NCI-H748 (cell line): Measurements from ENCODE around the gene TBC1D22B.
"Not testable (repeated sequence)": the region's sequence is repeated elsewhere in the genome, so short reads cannot be mapped to it uniquely, and the experiment has no call there.

Experiments used
- DNase-seq: peaks from one replicate; lab custom pipeline; 2025; ENCODE audit not compliant: unreplicated experiment; lab: John Stamatoyannopoulos, UW

TBC1D22B gene

GRCh38 chr6:37299990-37300389 is 42.4 kb downstream of the TBC1D22B start:
- DNase-seq, result no peak

DNA sequence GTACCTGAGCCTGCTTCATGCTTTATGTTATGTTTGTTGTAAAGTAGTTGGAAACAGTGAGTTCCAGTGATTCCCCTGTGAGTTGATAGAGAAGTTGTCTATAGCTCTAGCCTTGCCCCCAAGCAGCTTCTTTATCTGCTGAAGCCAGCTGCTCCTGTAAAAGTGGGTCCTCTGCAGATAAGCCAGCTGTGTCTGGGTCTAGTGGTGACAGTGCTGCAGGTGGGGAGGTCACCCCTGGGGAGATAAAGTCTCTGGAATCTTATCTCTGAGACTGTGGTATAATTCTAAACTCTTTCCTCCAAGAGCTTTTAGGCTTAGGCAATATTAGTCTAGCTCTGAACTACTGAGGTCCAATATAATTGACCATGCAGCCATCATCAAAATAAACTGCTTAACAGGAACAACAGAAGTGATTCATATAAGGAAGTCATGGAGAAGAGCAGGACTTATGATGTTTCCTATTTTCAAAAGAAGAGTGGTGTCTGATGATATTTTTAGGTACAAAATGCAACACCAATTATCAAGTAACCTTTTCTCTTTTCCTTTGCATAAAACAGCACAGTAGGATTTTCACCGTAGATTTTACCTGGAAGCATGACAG is 44.6 kb downstream of the TBC1D22B start:
- DNase-seq, result no peak

DNA sequence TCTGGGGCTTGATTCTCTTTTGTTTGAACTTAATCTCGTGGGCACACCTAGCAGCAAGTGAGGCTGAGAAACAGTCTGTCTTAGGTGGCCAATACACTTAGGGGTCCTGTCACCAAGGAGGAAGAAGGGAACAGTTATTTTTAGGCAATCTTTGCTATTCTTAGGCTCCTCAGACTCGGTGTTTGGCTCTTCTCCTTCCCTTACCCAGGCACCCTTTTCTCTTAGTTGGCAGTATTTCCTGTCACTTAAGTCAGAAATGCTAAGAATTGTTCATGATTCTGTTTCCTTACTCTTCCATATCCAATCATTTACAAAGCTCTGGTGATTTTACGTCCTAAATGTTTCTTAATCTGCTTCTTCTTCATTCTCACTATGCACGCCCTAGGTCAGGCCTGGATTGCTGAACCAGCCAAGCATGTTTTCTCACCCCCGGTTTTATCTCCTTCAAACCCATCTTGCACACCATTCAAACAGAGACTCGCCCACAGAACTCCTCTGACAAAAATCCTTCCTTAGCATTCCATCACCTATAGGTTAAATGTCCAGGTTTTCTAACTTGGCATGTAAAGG is 45.6 kb downstream of the TBC1D22B start:
- DNase-seq, result no peak

DNA sequence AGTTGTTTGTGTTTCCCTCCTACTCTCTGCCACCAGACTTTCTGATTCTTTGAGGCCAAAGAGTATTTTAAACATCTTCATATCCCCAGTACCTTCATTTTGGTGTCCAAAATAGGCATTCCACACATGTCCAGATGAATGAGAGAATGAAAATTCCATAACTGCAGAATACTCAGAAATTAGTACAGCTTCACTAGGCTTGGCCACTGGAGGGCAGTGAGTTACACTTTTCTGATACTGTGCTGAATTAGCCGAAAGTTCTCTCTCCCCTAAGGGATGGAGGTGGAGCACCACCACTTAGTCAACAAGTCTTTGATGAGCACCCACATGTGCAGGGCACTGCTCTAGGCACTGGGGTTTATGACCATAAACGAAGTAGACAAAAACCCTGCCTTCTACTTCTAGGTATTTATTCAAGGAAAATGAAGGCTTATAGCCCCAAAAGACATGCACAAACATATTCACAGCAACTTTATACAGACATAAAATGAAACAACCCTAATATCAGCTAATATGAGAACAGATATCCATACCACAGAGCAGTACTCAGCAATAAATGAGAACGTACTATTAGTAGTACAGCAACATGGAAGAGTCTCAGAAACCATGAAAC is 46.4 kb downstream of the TBC1D22B start:
- peak; percentile 26 for DNase-seq

DNA sequence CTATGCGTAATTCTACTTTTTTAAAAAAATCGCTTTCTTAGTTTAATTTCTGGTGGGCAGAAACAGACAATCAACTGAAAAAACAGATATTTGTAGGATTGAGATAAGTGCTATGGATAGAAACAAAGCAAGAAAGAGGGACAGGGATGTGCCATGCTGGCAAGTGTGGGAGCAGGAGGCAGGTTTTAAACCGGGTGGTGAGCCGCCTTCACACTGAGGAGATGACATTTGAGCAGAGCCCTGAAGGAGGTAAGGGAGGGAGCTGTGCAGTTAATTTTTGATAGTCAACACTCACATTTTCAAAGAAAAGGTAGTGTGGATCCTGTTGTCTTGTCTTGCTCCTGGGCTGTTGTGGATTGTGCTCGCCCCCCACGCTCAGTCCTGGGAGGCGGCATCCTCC is 47.2 kb downstream of the TBC1D22B start:
- no peak for DNase-seq

DNA sequence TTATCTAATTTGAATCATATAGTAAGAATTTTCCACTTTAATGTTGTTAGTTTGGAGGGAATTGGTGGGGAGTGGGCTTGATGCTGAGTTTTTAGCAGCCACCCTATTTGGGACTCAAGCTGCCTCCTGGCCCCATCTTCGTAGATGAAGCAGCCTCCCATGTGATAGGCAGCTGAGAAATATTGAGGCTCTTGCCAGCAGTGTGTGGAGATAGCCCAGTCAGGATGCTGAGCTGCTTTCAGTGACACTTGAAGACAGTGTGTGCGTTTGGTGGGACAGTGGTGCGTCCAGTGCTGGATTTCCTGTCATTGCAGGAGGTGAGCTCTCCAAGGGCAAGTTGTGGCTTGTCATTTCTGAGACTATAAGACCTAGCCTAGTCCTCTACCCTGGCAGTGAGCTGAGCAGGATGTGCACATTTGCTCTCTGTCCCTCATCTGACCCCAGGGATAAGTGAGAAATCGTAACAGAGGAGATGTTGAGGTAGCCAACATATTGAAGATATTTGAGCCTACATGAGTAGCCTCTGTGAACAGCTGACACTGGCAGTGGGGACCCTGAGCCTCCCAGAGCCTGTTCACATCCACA is 48.4 kb downstream of the TBC1D22B start:
- DNase-seq, result no peak

DNA sequence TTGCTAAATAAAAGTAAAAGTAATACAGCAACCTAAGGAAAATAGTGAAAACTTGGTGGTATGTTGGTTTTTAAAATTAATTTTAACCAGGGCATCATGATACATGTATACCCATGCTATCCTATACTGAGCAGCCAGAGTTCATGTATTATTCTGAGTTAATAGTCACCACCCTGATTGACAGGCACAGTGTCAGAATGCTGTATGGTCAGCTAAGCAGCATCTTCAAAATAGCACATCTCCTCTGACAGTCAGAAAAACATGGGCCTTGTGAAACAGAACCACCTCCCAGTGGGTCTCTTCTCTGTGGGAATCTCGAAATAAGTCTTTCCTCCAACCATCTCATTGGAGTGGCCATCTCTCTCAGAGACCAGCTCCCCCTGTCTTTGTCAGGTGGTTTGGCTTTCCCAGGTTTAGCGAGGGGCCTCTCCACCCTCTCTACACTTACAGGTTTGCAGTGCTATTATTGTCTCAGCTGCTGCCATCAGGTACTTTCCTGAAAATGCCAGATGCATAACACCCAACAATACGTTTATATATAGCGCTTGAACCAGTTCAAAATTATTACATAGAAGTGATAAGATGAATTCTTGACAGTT is 49.2 kb downstream of the TBC1D22B start:
- peak; percentile 57 for DNase-seq

- not testable (repeated sequence) for DNase-seq
Measured at GRCh38 chr6:37307484-37307883, 49.9 kb downstream of the TBC1D22B start.

DNA sequence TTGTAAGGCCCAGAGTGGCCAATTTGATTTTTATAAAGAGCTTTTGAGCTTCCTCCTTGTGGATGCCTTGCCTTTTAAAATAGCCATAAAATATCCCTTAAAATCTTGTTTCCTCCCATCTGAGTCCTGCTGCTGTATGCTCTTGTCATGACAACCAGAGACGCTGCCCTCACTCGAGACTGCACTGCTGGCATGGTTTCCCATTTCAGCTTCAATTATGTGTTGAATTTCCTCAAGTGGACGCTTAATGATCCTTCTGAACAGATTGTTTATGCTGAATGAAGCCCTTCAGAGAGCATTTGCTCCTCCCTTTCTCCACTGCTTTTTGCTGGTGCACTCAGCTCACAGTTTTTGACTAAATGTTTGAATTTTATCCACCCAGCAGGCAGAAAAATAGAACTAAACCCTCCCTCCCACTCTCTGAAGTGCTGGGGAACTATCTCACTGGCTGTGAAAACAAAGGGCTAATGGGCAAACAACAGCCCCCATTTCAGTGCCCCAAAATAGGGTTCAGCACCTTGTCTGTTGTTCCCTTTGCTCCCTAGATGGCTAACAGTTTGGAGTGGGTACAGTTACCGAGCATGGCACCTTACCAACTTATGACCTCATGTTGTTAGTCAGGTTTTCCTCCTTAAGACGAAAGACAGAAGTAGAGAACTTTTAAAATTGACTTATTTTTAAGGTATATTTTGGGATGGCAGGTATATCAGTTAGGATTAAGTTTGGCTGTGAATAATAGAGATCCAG is 50.7 kb downstream of the TBC1D22B start:
- DNase-seq, result peak; percentile 98

- no peak for DNase-seq
Measured at GRCh38 chr6:37309046-37309445, 51.5 kb downstream of the TBC1D22B start.

- no peak for DNase-seq
Measured at GRCh38 chr6:37309692-37310091, 52.1 kb downstream of the TBC1D22B start.

DNA sequence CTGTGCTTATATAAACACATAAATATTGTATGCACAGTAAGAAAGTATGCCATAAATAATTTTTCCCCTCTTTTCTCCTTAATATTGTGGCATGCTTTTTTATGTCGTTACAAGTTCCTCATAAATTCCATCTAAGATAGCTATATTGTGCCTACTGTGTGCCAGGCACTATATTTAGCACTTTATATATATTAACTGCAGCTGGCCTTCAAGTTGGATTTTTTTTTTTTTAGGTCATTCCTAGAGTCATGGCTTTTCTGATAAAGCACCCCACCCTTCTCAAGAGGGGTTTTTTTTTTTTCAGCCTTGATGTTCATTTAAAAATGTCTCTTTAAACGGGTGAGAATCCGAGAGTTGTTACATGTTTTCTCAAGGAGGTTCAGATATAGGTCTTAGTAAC is 53.4 kb downstream of the TBC1D22B start:
- no peak for DNase-seq

DNA sequence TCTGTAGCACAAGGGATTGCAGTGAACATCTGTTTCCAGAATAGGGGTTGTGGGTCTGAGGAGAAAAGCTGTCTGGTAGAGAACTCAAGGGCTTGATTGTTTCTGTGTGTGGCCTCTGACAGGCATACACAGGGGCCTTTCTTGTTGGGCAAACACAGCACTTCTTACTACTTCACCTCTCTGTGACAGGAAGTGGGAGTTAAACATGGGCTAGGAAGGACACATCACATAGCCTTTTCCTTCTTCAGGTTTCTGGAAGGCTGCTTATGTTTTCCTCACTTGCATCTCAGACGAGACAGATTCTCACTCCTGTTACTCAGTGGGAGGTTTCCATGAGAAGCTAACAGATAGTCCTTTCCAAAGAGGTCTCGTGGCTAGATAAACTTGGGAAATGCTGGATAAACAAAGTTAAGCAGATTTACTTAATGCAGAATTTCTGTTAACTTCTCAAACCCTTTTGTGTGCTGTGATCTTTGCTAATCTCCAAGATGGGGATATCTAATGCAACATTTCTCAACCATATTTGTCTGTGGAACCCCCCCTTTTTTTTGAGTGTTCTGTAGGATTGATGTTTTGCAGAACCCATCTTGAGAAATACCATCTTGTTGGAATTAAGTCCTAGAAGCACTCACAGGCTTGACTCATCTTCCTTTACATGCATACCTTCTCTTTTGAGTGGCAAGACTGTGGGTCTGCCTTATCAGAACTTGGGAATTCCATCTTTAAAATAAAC is 54.3 kb downstream of the TBC1D22B start:
- no peak for DNase-seq

DNA sequence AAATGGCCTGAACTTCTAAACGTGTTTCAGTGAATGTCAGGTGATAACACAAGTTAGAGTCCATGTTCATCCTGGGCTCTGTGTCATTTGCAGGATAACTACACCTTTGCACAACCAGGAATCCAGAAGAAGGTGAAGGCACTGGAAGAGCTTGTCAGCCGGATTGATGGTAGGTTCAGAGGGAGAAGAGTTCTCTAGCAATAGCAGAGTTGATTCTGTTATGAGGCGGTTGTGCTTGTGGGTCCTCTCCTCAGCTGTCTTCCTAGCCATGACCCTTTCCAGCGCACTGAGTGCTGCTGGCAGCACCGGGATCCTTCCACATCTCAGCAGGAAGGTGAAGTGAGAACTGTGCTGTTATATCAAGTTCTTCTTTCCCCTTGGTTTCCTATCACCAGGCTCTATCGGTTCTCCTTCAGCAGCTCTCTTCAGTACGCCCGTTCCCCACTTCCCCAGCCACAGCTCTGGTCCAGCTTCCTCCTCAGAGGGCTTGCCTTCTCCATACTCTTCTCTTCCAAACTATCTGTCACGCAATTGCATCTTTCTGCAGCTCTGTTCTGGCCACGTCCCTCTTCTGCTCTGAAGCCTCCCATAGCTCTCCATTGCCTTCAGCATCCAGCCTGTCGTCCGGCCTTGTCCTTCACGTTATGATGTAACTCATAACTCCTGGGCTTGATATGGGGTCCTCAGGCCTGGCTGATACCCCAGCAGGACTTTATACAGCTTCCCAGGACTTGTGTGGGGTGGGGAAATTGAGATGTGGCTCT is 56.3 kb downstream of the TBC1D22B start:
- no peak for DNase-seq

- DNase-seq, result peak; percentile 60
Measured at GRCh38 chr6:37314487-37315156, 57.0 kb downstream of the TBC1D22B start.

DNA sequence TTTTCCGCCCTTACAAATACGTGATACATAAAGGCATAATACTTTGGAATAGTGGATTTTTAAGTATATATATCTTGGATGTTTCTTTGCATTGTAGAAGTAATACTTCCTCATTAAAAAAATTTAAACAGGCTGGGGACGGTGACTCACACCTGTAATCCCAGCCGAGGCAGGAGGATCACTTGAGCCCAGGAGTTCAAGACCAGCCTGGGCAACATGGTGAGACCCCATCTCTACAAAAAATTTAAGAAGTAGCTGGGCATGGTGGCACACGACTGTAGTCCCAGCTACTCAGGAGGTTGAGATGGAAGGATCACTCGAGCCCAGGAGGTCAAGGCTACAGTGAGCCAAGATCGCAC is 57.6 kb downstream of the TBC1D22B start:
- DNase-seq, result no peak

GRCh38 chr6:37316071-37316470 is 58.5 kb downstream of the TBC1D22B start:
- DNase-seq, result no peak

- DNase-seq, result no peak
Measured at GRCh38 chr6:37317312-37318038, 59.9 kb downstream of the TBC1D22B start.

DNA sequence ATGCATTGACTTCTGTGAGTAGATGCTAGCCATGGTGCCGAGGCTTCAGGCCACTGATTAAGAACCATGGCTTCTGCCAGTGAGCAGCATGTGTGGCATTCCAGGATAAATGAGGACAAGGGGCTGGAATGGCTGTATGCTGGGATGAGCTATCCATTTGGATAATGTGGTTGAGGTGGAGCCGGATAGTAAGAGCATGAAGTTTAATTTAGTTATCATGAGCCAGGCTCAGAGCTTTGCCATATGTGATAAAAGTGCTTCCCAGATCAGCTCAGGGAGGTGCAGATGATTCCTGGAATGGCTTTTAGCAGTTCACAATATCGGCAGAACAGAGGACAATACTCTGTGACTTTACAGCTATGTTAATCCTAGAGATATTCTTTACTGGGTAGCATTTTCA is 61.6 kb downstream of the TBC1D22B start:
- DNase-seq, result no peak
